ENCODE data around the gene SND1.

DNA sequence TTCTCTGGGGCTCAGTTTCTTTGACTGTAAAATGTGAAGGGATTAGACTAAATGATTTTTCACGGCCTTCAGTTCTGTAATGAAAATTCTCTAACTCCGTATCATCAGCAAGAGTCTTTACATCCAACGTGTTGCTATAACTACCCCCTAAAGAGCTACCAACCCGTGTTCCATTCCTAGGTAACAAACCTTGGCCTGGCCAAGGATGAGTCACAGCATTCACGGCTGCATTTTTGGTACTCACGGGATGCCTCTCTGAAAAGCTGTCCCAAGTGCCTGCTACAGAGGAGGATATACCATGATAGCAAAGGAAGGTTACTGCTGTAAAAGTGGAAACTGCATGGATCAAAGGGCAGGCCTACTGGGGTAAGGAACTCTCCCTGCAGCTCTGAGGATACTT, 373.4 kb downstream of the SND1 start:
- TF ChIP-seq, protein P1, sequence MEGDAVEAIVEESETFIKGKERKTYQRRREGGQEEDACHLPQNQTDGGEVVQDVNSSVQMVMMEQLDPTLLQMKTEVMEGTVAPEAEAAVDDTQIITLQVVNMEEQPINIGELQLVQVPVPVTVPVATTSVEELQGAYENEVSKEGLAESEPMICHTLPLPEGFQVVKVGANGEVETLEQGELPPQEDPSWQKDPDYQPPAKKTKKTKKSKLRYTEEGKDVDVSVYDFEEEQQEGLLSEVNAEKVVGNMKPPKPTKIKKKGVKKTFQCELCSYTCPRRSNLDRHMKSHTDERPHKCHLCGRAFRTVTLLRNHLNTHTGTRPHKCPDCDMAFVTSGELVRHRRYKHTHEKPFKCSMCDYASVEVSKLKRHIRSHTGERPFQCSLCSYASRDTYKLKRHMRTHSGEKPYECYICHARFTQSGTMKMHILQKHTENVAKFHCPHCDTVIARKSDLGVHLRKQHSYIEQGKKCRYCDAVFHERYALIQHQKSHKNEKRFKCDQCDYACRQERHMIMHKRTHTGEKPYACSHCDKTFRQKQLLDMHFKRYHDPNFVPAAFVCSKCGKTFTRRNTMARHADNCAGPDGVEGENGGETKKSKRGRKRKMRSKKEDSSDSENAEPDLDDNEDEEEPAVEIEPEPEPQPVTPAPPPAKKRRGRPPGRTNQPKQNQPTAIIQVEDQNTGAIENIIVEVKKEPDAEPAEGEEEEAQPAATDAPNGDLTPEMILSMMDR (conservative IDR thresholded peaks at IDR 0.05; ENCODE audit: low read depth, low read length) = no peak
- 0 out of 2 replicates have a peak, but pooled peaks have one; percentile 34 for TF ChIP-seq FOS (IDR thresholded peaks at IDR 0.05; ENCODE audit: low read depth, low read length)
- no peak for TF ChIP-seq CEBPB (IDR thresholded peaks at IDR 0.05; ENCODE audit: low read depth, low read length)
- no peak for TF ChIP-seq POLR2A (IDR thresholded peaks at IDR 0.05; ENCODE audit: low read depth, low read length)
- no peak for TF ChIP-seq BHLHE40 (IDR thresholded peaks at IDR 0.05; ENCODE audit: low read depth, low read length)
- TF ChIP-seq SMC3 (IDR thresholded peaks at IDR 0.05; ENCODE audit: low read depth, low read length) = no peak
- no peak for TF ChIP-seq RAD21 (IDR thresholded peaks at IDR 0.05; ENCODE audit: low read length)
- TF ChIP-seq MAZ (IDR thresholded peaks at IDR 0.05; ENCODE audit: borderline replicate concordance, low read depth, low read length) = no peak
- TF ChIP-seq MXI1 (IDR thresholded peaks at IDR 0.05; ENCODE audit: borderline replicate concordance, low read depth, low read length) = no peak
- TF ChIP-seq MAFK (IDR thresholded peaks at IDR 0.05; ENCODE audit: low read depth, low read length) = no peak
